Subcutaneous adipose tissue (tissue), 4 donors: ENCODE measurements around the gene NHERF1. TPM values are rescaled to one million over a fixed set of nuclear protein-coding genes. Genes with fewer than 3 reads are reported as not detected.

Experiments
- total RNA-seq, 4 donors: library from RNA; depleted of rRNA; stranded (reverse); fragments of >200 nt; gene quantifications; one replicate each; pipeline ENCODE4 v1.1.0, GENCODE V29; 2016
- TF ChIP-seq, protein P1 (sequence below): fragments of 450-650 bp; IDR thresholded peaks from one replicate; pipeline ENCODE4 v1.5.1; 2016; ENCODE audit warnings: low read depth, mild to moderate bottlenecking, control low read depth, antibody characterized with exemption, moderate library complexity

The NHERF1 gene
- total RNA-seq, 4 donors from 2014 or later, result 10.3 to 26.2 (median 15.1) TPM

DNA sequence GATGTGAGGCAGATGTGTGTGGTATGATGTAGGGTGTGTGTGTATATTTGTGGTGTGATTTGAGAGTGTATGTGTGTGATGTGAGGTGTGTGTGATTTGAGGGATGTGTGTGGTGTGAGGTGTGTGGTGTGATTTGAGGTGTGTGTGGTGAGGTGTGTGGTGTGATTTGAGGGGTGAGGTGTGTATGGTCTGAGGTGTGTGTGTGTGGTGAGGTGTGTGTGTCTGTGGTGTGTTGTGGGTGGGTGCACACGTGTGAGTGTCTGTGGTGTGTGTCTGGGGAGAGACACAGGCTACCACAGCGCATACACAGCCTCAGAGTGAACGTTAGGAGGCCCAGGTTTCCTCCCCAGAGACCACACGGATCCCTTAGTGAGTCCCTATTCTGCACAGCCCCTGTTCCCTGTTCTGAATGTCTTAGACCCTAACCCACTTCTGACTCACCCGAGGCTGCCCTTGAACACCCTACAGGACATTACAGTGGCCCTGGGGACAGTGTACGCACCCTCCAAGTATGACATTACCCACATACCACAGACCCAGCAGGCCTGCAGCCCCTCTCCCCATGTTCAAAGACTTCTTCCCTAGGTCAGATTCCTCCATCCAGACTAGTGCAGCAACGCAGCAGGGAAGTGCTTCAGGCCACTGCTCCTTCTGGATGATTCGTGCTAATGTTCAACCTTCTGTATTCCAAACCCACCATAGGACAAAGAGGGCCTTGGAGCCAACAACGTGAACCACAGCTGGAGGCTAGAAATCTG, 14.9 kb upstream of the NHERF1 start:
- TF ChIP-seq, protein P1, sequence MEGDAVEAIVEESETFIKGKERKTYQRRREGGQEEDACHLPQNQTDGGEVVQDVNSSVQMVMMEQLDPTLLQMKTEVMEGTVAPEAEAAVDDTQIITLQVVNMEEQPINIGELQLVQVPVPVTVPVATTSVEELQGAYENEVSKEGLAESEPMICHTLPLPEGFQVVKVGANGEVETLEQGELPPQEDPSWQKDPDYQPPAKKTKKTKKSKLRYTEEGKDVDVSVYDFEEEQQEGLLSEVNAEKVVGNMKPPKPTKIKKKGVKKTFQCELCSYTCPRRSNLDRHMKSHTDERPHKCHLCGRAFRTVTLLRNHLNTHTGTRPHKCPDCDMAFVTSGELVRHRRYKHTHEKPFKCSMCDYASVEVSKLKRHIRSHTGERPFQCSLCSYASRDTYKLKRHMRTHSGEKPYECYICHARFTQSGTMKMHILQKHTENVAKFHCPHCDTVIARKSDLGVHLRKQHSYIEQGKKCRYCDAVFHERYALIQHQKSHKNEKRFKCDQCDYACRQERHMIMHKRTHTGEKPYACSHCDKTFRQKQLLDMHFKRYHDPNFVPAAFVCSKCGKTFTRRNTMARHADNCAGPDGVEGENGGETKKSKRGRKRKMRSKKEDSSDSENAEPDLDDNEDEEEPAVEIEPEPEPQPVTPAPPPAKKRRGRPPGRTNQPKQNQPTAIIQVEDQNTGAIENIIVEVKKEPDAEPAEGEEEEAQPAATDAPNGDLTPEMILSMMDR, result no peak

DNA sequence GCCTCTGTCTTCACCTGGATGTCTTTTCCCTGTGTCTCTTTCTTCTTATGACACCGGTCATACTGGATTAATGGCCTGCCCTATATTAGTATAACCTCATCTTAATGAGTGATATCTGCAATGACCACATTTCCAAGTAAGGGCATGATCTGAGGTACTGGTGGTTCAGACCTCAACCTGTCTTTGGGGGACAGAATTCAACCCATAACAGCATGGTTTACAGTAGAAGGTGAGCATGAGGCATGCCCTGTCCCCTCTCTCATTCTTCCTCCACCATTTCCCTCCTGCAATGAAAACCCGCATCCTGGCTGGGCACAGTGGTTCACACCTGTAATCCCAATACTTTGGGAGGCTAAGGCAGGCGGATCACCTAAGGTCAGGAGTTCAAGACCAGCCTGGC, 14.2 kb upstream of the NHERF1 start:
- TF ChIP-seq, protein P1, result no peak

DNA sequence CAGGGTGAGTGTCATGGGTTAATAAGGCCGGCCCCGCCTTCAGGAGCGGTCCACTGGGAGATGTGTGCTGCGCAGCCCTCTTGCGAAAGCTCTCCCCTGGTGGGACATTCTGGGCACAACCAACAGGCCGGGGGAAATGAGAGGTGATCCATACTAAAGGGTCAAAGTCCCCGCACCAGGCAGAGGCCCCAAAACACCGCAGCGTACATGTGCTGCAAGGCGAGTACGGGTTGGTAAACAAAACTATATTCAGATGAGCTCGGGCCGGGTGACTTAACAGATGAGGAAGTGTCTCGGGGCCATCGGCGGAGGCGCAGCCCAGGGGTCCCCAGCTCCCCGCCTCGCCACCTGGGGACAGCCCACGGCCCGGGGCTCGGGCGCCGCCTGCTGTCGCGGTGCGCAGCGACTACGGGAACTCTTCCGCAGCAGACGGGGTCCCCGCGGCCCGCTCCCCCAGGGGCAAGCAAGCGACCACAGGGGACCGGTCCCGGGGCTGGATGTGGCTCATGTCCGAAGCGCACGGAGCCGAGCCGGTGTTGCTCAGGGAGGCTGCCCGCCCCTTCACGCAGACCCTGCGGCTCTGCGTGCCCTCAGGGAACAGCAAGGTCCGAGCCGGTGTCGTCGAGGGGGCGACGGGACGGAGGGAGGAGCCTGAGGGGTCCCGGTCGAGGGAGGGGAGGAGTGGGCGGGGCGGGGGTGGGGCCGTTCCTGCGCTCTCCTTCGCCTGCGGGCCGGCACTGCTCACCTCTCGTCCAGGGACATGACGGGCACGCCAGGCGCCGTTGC, 11.7 kb upstream of the NHERF1 start, which contains the start of gene RAB37:
Gene RAB37, plus strand, starts transcription at position 744 of the 786 bp plus-strand sequence. Its CDS starts 17 bp downstream, at position 761.
- TF ChIP-seq, protein P1, result no peak

DNA sequence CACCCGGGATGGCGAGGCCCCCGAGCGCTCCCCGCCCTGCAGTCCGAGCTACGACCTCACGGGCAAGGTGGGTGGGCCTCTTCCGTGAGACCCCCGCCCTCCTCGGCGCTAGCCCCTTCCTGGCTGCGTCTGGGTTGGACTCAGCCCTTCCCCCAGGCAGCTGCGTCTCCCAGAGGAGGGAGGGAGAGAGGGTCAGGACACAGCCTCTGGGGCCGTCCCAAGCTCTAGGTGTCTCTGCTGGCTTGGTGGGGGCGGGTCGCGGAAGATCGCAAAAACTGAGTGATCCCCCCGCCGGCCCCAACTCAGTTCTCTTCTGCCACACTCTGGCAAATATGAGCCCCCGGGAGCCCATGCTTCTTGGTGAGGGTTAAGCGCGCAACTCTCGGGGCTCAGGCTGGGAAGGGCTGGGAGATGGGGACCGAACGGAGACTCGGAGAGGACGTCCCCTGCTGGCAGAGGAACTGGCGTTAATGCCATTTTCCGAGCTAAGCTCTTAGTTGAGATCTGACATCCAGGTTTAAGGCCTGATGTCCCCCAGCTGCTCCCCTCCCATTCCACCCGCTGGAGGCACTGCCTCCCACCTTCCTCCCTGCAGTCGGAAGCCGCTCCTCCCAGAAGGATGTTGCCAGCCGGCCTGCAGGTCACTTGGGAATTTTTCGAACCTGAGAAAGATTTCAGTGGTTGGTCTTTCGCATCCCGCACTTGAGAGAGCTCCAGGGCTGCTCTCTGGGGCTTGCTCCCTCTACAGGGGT, 11.0 kb upstream of the NHERF1 start:
- TF ChIP-seq, protein P1, result no peak

DNA sequence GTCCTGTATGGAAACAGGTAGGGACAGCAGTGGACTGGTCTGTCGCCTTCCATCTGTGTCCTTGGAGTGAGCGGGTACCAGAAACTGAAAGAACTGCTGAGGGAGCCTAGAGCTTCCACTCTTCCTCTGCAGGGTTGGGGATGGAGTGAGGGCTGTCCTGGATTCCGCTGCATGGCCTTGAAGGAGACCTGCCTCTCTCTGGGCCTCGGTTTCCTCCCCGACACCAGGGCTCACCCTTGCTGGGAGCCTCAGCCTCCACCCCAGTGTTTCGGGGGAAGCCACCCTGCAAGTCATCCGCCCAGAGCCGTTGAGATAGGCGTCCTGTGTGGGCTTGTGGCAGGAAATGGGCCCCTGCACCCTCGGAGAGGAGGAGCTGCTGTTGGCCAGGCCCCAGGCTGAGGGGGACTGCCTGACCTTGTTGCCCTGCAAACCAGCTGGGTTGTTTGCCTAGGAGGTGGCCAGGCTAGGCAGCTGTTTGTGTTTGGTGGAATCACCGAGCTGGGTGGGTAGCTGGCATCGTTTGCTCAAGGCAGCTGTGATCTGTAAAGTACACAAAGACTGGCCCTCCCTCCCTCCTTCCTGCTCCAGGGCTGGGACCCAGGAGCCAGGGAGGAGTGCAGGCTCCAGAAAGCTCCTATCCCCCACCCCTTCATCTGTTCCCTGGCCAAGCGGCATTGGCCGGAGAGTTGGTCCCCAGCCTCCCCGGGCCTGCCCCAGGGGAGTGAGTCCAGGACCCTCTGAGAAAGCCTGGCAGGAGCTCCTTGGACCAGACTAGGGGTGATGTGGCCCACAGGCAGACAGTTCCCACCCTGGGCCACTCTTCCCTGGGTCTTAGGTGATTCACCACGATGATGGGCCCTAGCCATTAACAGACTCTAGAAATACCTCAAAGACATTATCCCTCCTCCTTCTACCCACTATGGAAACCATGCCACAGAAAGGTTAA, 10.1 kb upstream of the NHERF1 start:
- TF ChIP-seq, protein P1, result no peak

DNA sequence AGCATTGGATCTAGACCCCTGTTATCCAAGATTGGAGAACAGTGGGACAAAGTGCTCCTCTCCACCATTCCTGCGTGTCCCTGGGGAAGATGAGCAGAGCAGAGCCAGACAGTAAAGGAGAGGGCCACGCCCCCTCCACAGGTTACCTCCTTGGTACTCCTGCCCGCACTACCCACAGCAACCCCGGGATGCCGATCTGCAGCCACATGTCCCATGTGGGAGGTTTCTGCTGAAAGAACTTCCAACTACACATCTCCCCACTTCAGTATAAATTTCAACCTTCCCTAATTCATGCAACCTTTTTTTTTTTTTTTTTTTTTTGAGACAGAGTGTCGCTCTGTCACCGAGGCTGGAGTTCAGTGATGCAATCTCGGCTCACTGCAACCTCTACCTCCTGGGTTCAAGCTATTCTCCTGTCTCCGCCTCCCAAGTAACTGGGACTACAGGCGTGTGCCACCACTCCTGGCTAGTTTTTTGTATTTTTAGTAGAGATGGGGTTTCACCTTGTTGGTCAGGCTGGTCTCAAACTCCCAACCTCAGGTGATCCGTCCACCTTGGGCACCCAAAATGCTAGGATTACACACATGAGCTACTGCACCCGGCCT, 9.1 kb upstream of the NHERF1 start:
- TF ChIP-seq, protein P1, result no peak
